NAMALWA (cell line): Measurements from ENCODE around the gene NUPR1.
A peak's percentile ranks its signal among the peaks of the same experiment; 100 is the strongest.
"Not testable (repeated sequence)": the region's sequence is repeated elsewhere in the genome, so short reads cannot be mapped to it uniquely, and the experiment has no call there.

Experiments
- DNase-seq: peaks from one replicate; pipeline ENCODE4 v3.0.0-alpha.2; 2015; ENCODE audit warnings: low spot score

NUPR1 gene

GRCh38 chr16:28527100-28527785, 11.5 kb downstream of the NUPR1 start:
- not testable (repeated sequence) for DNase-seq

GRCh38 chr16:28526201-28527099, 12.3 kb downstream of the NUPR1 start:
- no peak for DNase-seq

GRCh38 chr16:28524681-28525171, 14.0 kb downstream of the NUPR1 start:
- DNase-seq = peak; percentile 61

- DNase-seq = no peak
Observed at GRCh38 chr16:28522792-28523191, 16.0 kb downstream of the NUPR1 start.

GRCh38 chr16:28521436-28521835, 17.3 kb downstream of the NUPR1 start:
- DNase-seq = no peak

GRCh38 chr16:28520672-28521071, 18.1 kb downstream of the NUPR1 start:
- no peak for DNase-seq

GRCh38 chr16:28514246-28514645, 24.5 kb downstream of the NUPR1 start:
- no peak for DNase-seq

- no peak for DNase-seq
Observed at GRCh38 chr16:28513484-28514181, 25.1 kb downstream of the NUPR1 start.

GRCh38 chr16:28511801-28512789, 26.7 kb downstream of the NUPR1 start:
- DNase-seq = no peak

GRCh38 chr16:28511031-28511430, 27.7 kb downstream of the NUPR1 start:
- DNase-seq = no peak

GRCh38 chr16:28505489-28506137, 33.2 kb downstream of the NUPR1 start:
- no peak for DNase-seq

- no peak for DNase-seq
Observed at GRCh38 chr16:28504707-28505404, 33.9 kb downstream of the NUPR1 start.

GRCh38 chr16:28503470-28504259, 35.1 kb downstream of the NUPR1 start:
- DNase-seq = no peak

- no peak for DNase-seq
Observed at GRCh38 chr16:28502290-28502689, 36.5 kb downstream of the NUPR1 start.

- DNase-seq = no peak
Observed at GRCh38 chr16:28501258-28502232, 37.2 kb downstream of the NUPR1 start.

GRCh38 chr16:28500476-28501180, 38.1 kb downstream of the NUPR1 start:
- not testable (repeated sequence) for DNase-seq

- DNase-seq = no peak
Observed at GRCh38 chr16:28499854-28500253, 38.9 kb downstream of the NUPR1 start.
